Glutamatergic neuron (in vitro differentiated cells): ENCODE data around the gene LGR5. TPM values are rescaled to one million over a fixed set of nuclear protein-coding genes. Genes with fewer than 3 reads are reported as not detected.
"Not testable (repeated sequence)": the region's sequence is repeated elsewhere in the genome, so short reads cannot be mapped to it uniquely, and the experiment has no call there.

Experiments
- DNase-seq: peaks from one replicate; pipeline ENCODE4 v3.0.0; 2022
- H3K27ac Mint-ChIP-seq: one replicate; pipeline ENCODE4 v1.8.0; 2020; ENCODE audit warnings: mild to moderate bottlenecking, mixed read lengths, inconsistent platforms; ENCODE audit not compliant: unreplicated experiment
- H3K27me3 Mint-ChIP-seq: one replicate; pipeline ENCODE4 v1.8.0; 2020; ENCODE audit warnings: mild to moderate bottlenecking, moderate library complexity, mixed read lengths, inconsistent platforms; ENCODE audit not compliant: unreplicated experiment
- H3K36me3 Mint-ChIP-seq: one replicate; pipeline ENCODE4 v1.8.0; 2020; ENCODE audit warnings: mild to moderate bottlenecking, mixed read lengths, inconsistent platforms; ENCODE audit not compliant: unreplicated experiment
- H3K4me1 Mint-ChIP-seq: one replicate; pipeline ENCODE4 v1.8.0; 2020; ENCODE audit warnings: mild to moderate bottlenecking, low read depth, mixed read lengths, inconsistent platforms; ENCODE audit not compliant: unreplicated experiment
- H3K4me3 Mint-ChIP-seq: one replicate; pipeline ENCODE4 v1.8.0; 2020; ENCODE audit warnings: mild to moderate bottlenecking, mixed read lengths, inconsistent platforms; ENCODE audit not compliant: unreplicated experiment
- H3K9me3 Mint-ChIP-seq: one replicate; pipeline ENCODE4 v1.8.0; 2020; ENCODE audit warnings: mild to moderate bottlenecking, moderate library complexity, mixed read lengths, inconsistent platforms; ENCODE audit not compliant: unreplicated experiment
- CTCF ChIP-seq: fragments of 200-600 bp; sonication (generic); IDR thresholded peaks from one replicate; pipeline ENCODE4 v1.5.0; 2021; ENCODE audit not compliant: partially characterized antibody, unreplicated experiment
- total RNA-seq: library from RNA; stranded (reverse); fragmentation: NEBNext Ultra II Directional; extraction: Animal tissue kit (Norgen Biotek cat#: 25700); gene quantifications from one replicate; pipeline ENCODE4 v1.2.1, GENCODE V29; 2021; ENCODE audit not compliant: unreplicated experiment

The LGR5 gene
- total RNA-seq, 1 donor from 2014 or later = 3.1 TPM

- Mint-ChIP-seq H3K27me3 (no peaks in the 10 kb centered on the region), H3K27ac (no peak overlapping the region), H3K9me3 (peaks cover under 1% of the 10 kb centered on the region), H3K4me3 (no peak overlapping the region), H3K36me3 (no peaks in the 10 kb centered on the region), H3K4me1 (peaks cover 9% of the 10 kb centered on the region)
- no peak for DNase-seq
- TF ChIP-seq CTCF = no peak
These were observed 118.8 kb downstream of the LGR5 start for GRCh38 chr12:71558445-71558844.

DNA sequence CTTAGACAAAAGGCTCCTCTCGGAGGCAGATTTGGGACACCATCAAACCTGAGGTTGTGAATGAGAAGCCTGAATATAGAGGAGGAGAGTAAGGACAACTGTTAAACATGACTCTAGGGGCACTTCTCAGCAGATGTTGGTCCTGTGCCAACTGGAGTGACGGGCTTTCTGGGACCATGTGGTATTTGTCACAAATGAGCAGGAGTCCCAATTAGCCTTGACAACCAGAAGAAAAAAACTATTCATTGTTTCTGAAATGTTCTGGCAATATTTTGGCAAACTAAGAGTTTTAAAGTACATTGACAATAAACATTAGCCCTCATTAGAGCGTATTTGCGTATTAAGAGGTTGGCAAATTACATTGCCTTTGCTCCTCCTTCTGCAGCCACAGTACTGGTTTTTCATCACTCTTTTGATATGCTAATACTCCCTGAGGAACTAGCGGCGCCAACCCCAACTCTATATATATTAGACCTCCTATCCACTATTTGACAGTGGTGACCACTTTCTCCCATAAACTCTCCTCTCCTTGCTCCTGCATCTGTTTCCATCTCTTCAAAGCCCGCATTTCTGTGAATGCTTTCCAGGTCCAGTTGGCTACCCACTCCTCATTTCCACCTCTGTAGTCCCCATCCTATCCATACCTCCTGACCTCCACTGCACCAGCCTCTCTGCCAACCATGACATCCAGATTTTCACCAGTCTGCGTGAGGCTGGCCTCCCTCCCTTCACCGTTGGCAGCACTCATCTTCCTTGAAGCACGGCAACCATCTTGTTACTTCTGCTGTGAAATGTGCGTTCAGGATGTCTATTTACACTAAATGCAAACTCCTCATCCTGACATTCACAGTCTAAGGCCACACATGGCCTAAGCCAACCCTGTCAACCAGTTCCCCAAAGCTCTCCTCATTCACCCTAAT lies 123.3 kb downstream of the LGR5 start:
- Mint-ChIP-seq H3K36me3 (no peaks in the 10 kb centered on the region), H3K27ac (no peak overlapping the region), H3K9me3 (peaks cover 2% of the 10 kb centered on the region), H3K4me3 (no peak overlapping the region), H3K27me3 (no peaks in the 10 kb centered on the region), H3K4me1 (peaks cover 10% of the 10 kb centered on the region)
- no peak for DNase-seq
- TF ChIP-seq CTCF = no peak

DNA sequence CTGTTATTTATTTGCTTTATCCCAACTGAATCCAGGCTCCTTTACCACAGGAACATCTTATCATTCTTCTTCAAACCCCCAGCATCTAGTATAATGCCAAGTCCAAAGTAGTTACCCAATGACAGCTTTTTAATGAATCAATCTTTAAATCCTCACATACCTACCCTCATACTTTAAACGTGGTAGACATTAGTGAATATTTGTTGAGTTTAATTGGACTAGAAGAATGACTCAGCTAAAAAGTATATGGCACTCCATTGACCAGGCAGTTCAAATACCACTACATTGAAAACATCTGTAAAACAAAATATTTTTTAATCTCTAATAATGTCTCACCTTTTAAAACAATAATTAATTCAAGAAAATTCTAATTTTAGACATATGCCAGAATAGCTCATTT lies 125.9 kb downstream of the LGR5 start:
- Mint-ChIP-seq H3K4me1 (peaks cover 10% of the 10 kb centered on the region), H3K27ac (no peak overlapping the region), H3K27me3 (no peaks in the 10 kb centered on the region), H3K4me3 (no peak overlapping the region), H3K36me3 (no peaks in the 10 kb centered on the region), H3K9me3 (peaks cover 2% of the 10 kb centered on the region)
- no peak for DNase-seq
- TF ChIP-seq CTCF = no peak

DNA sequence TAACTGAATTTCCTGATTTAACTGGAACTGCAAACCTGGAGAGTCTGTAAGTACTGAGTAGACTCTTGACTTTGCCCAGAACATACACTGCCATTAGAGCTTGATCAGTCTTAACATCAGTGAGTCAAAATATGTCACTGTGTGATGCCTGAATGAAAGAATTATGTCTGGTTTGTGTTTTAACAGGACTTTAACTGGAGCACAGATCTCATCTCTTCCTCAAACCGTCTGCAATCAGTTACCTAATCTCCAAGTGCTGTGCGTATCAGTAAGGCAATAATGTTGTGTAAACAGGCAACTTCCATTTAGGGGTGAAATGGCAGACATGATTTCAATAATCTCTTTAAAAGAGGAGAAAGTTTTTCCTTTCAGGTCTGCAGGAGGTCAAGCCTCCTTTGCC lies 127.1 kb downstream of the LGR5 start:
- Mint-ChIP-seq H3K27me3 (no peaks in the 10 kb centered on the region), H3K36me3 (no peaks in the 10 kb centered on the region), H3K27ac (no peak overlapping the region), H3K4me3 (no peak overlapping the region), H3K4me1 (peaks cover 10% of the 10 kb centered on the region), H3K9me3 (peaks cover 2% of the 10 kb centered on the region)
- DNase-seq = no peak
- no peak for TF ChIP-seq CTCF

DNA sequence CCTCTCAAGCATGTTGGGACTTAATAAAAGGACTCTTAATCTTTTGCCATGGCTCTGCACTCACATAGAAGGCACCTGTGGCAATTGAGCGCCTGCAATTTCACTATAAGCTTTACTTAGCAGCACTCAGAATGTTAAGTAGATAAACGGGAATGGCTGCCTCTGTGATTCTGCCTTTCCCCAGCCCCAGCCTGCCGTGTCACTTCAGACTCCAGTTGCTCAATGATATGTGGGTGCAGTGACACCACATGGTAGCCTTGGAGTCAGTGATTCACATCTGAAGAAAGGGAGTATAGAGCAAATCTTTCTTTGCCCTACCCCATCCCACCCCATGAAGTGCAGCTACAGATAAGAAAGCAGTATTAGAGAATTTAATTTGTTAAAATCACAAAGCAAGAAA lies 127.9 kb downstream of the LGR5 start:
- Mint-ChIP-seq H3K27ac (no peak overlapping the region), H3K4me3 (no peak overlapping the region), H3K27me3 (no peaks in the 10 kb centered on the region), H3K9me3 (peaks cover 2% of the 10 kb centered on the region), H3K4me1 (peaks cover 9% of the 10 kb centered on the region), H3K36me3 (no peaks in the 10 kb centered on the region)
- TF ChIP-seq CTCF = no peak
- DNase-seq = no peak

DNA sequence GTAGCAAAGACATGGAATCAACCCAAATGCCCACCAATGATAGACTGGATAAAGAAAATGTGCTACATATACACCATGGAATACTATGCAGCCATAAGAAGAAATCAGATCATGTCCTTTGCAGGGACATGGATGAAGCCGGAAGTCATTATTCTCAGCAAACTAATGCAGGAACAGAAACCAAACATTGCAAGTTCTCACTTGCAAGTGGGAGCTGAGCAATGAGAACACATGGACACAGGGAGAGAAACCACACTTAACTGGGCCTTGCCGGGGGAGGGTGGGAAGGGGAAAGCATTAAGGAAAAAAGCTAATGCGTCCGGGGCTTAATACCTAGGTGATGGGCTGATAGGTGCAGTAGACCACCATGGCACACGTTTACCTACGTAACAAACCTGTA lies 130.3 kb downstream of the LGR5 start:
- not testable (repeated sequence) for DNase-seq, H3K4me3 Mint-ChIP-seq, H3K27me3 Mint-ChIP-seq, H3K9me3 Mint-ChIP-seq, H3K4me1 Mint-ChIP-seq, H3K27ac Mint-ChIP-seq, H3K36me3 Mint-ChIP-seq
